Epithelial cell of esophagus (primary cell): Measurements from ENCODE around the gene REEP1.

ENCODE experiments used
- DNase-seq: peaks from one replicate; pipeline ENCODE4 v3.0.0; 2010; ENCODE audit warnings: low read depth
- H3K4me3 ChIP-seq: 2 replicates; pipeline ENCODE4 v1.5.1; 2011; ENCODE audit warnings: mild to moderate bottlenecking, low read length, control low read depth
- TF ChIP-seq, protein P1 (sequence below): IDR thresholded peaks from 2 replicates; pipeline ENCODE4 v1.5.1; 2011; ENCODE audit warnings: low read depth, mild to moderate bottlenecking, low read length, control low read depth, inconsistent platforms; ENCODE audit not compliant: insufficient read depth; ENCODE audit errors: missing control alignments

Gene REEP1

DNA sequence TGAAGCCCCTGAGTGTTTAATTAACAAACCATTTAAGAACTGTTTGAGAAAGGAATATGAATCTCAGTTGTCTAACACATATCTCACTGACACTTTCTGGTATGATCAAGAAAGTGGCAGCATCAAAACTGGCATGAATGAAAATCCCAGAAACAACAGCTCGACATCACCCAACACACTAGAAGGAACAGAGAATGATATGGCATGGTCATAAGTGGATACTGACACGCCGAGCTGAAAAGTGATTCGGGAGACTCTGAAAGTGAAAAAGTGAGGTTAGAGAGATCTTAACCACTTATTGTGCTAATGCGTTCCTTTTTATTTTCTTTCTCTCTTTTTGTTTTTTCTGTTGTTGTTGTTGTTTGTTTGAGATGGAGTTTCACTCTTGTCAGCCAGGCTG is 100.3 kb downstream of the REEP1 start:
- TF ChIP-seq, protein P1, sequence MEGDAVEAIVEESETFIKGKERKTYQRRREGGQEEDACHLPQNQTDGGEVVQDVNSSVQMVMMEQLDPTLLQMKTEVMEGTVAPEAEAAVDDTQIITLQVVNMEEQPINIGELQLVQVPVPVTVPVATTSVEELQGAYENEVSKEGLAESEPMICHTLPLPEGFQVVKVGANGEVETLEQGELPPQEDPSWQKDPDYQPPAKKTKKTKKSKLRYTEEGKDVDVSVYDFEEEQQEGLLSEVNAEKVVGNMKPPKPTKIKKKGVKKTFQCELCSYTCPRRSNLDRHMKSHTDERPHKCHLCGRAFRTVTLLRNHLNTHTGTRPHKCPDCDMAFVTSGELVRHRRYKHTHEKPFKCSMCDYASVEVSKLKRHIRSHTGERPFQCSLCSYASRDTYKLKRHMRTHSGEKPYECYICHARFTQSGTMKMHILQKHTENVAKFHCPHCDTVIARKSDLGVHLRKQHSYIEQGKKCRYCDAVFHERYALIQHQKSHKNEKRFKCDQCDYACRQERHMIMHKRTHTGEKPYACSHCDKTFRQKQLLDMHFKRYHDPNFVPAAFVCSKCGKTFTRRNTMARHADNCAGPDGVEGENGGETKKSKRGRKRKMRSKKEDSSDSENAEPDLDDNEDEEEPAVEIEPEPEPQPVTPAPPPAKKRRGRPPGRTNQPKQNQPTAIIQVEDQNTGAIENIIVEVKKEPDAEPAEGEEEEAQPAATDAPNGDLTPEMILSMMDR, result no peak
- no peak for DNase-seq
- H3K4me3 ChIP-seq, result no peak overlapping the region

DNA sequence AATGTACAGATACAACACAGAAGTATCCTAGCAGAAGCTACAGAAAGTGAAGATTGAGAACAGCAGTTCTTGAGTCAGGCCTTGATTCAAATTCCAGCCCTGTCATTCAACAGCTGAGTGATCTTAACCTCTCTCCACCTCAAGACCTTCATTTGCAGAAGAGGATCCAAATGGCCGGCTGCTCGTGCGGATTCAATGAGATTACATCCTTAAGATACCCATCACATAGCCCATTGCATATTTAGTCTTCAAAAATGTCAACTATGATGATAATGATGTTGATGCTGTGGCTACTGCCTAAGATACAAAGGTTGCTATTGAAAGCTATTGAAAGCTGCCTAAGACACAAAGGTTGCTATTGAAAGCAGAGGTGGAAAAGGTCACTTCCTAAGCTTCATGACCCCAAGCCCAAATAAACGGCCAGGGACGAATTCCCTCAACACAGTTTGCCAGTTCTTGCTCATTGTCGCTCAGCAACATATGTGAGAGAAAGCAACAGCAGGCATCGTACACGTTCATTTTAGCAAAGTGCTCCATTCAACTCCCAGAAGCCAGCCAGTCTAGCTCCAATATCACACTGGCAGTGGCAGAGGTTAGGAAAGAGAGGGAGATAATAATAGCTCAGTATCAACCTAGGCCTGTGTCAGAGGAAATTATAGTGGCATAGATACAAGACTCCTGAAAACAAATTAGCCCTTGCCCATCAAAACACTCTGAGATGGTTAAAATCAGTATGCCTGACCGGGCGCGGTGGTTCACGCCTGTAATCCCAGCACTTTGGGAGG is 102.0 kb downstream of the REEP1 start:
- DNase-seq, result no peak
- TF ChIP-seq, protein P1, result no peak
- no peak overlapping the region for H3K4me3 ChIP-seq

DNA sequence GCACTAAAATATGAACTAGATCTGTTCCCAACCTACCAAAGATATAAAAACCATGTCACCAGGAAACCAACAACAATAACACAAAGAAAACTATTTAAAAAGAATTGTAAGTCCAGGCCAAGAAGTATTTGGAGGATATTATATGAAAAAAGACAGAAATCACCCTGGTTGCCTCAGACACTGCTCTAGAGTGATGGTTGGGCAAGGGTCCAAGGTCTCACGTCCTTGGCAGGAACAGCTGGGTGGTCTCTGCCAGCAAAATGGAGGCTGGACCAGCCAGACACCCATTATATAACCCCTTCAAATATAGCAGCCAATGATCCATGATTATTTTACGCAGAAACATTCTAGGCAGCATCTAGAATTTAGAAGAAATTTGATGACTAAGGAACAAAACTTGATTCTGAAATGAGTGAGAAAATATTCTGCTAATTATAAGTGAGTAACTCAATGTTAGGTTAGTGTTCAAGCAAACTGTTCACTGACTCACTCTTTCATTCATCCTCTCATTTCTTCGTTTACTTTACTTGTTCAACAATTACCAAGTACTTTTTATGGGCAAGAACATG is 102.8 kb downstream of the REEP1 start:
- no peak overlapping the region for H3K4me3 ChIP-seq
- DNase-seq, result no peak
- TF ChIP-seq, protein P1, result no peak

DNA sequence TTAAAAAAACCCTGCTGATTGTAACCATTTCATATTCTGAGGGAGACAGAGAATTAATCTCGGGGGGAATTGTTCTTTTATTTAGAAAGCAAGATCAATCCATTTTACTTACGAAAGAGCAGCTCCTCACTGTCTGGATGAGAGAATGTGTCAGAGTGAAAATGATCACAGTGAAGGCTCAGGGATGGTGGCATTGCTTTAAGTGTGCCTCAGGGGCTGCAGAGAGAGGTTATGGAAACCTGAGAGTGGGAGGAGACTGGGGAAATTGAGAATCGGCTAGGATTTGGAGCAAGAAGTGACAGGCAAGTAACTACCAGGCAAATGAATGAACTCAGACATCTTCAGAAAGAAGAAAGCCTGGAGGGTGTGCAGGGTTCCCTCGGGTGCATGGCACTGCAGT is 104.0 kb downstream of the REEP1 start:
- TF ChIP-seq, protein P1, result no peak
- DNase-seq, result no peak
- no peak overlapping the region for H3K4me3 ChIP-seq

DNA sequence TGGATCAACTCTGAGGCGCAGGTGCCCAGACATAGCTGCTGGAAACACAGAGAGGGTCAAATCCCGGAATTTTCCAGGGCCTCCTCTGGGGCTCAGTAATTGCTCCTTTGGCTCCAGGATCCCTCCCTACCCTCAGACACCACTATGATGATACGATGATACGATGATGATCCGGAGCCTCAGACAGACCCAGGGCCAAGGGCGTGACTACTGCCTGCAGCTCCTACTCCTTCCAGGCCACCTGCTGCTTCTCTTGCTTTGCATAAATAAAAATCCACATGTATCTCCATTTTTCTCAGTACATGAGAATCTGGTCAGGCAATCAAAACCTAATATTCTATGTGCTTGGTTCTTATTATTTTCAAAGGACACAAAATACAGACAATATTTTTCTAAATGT is 104.5 kb downstream of the REEP1 start:
- H3K4me3 ChIP-seq, result no peak overlapping the region
- TF ChIP-seq, protein P1, result no peak
- DNase-seq, result no peak

DNA sequence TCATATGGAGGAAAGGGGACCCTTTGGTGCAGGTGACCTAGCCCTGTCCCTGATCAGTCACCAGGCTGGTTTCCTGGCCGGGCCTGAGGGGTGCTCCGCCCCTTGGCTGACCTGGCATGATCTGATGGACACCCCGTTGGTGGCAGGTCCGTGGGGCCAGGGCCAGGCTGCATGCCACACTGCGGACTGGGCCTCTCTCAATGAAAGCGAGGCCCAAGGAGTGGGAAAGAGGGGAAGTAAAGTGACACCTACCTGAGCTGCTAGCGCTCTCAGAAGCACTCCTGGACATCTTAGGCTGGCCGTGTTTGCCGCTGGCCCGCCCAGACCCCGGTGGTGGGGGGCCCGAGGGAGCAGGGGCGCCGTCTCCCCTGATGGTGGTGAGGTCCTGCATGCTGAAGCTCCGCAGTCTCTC is 105.0 kb downstream of the REEP1 start:
- H3K4me3 ChIP-seq, result no peak overlapping the region
- TF ChIP-seq, protein P1, result no peak

DNA sequence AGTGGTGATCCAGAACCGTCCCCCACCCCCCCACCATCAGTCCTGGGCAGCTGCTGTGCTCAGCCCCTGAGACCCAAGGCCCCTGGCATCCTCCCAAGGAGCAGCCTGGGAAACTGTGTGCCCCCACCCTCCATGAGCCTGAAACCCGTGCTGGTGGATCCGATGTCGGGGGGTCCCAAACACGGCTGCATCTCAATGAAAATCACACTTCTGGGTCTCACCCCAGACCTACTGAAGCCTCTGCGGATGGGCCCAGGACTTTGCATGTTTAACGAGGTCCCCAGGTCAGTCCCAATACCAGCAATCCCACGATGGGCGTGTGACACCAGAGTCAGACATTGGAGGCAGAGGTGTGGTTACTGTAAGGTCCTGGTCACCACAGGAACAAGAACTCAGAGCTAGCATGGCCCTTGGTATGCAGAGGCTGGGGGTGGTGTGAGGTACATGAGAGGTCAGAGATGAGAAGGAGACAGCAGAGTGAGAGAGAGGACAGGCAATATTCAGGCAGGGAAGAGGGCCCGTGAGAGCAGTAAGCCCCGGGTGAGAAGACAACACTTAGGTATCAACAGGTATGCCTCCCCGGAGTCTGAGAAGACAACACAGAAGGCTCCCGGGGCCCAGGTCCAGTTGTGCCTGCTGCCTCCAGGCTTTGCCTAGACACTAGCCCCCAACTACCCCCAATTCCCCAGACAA is 105.6 kb downstream of the REEP1 start:
- DNase-seq, result no peak
- H3K4me3 ChIP-seq, result no peak overlapping the region
- TF ChIP-seq, protein P1, result no peak

More for the DNA sequence above, 105.0 kb downstream of the REEP1 start:
- no peak for DNase-seq
